Activated T-cell treated with anti-CD3 and anti-CD28 coated beads, Interleukin-2, amount 50 U/mL, for 4 hours (primary cell): Measurements from ENCODE around the gene CD81. TPM values are rescaled to one million over a fixed set of nuclear protein-coding genes. Genes with fewer than 3 reads are reported as not detected.

Experiments
- ATAC-seq, 2 donors: fragments of 200-7000 bp; cut with Tn5 transposase; one replicate each; pipeline ENCODE4 v1.10.0; 2021
- DNase-seq: peaks from one replicate; pipeline ENCODE4 v3.0.0-alpha.2; 2020
- H3K27me3 Mint-ChIP-seq: one replicate; pipeline ENCODE4 v1.8.0; 2021; ENCODE audit warnings: low read depth, mixed read lengths
- H3K36me3 Mint-ChIP-seq: one replicate; pipeline ENCODE4 v1.8.0; 2022; ENCODE audit warnings: mixed read lengths; ENCODE audit not compliant: insufficient read depth
- H3K4me1 Mint-ChIP-seq: one replicate; pipeline ENCODE4 v1.8.0; 2021; ENCODE audit warnings: low read depth, mixed read lengths
- H3K4me3 Mint-ChIP-seq: one replicate; pipeline ENCODE4 v1.8.0; 2021; ENCODE audit warnings: mild to moderate bottlenecking, moderate library complexity, mixed read lengths
- H3K9me3 Mint-ChIP-seq: one replicate; pipeline ENCODE4 v1.8.0; 2021; ENCODE audit warnings: mixed read lengths
- total RNA-seq, 3 donors: library from RNA; stranded (reverse); gene quantifications; one replicate each; pipeline ENCODE4 v1.2.1, GENCODE V29; 2021

Gene CD81
- total RNA-seq, 3 donors from 2014 or later = 205 to 227 (median 209) TPM

GRCh38 chr11:2408671-2409070 is 31.6 kb downstream of the CD81 start:
- Mint-ChIP-seq H3K36me3 (no peaks in the 10 kb centered on the region), H3K9me3 (no peaks in the 10 kb centered on the region)
- ATAC-seq = no peak

GRCh38 chr11:2409126-2409525 is 32.0 kb downstream of the CD81 start:
- no peak for DNase-seq
- Mint-ChIP-seq H3K36me3 (no peaks in the 10 kb centered on the region), H3K4me1 (no peaks in the 10 kb centered on the region), H3K27me3 (no peaks in the 10 kb centered on the region), H3K9me3 (no peaks in the 10 kb centered on the region), H3K4me3 (no peak overlapping the region)
- ATAC-seq = no peak

More at GRCh38 chr11:2408671-2409070, 31.6 kb downstream of the CD81 start:
- no peaks in the 10 kb centered on the region for H3K27me3 Mint-ChIP-seq
- H3K4me3 Mint-ChIP-seq = no peak overlapping the region
- DNase-seq = no peak
- no peaks in the 10 kb centered on the region for H3K4me1 Mint-ChIP-seq

DNA sequence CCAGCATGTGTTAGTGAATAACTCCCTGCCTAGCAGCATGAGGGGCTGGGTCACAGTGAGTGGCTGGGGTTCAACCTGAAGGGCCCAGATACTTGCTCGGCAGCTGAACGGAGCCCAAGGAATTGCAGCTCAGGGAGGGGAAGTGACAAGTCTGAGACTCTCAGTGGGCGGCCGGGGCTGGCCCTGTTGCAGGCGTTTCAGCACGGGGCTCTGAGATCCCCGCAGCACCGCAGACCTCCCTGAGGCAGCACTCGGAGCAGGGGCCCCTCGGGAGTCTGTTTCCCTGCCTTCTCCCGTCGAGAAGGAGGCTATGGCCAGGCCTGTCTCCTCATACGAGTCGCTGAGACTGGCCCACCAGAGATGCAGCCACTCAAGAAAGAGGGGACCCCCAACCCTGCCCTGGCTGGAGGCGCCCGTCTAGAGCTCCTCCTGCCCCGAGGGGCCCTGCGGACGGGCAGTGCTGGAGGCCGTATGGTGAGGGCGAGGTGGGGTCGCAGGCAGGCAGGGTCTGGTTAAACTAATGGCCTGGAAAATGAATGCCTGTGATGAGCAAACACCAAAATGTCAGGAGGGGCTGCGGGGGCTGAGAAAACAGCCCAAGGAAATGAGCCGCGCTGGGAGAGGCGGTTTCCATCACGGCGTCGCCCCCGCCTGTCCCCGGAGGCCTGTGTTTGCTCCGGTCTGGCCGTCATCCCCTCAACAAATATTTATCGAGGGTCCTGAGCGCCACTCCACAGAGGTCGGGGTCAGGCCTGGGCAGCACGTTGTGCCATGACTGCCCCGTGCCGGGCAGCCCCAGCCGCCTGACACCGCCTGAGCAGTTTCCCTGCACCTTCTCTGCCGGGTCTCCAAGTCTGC is 32.7 kb downstream of the CD81 start:
- DNase-seq (no peak), ATAC-seq (no peak)
- Mint-ChIP-seq H3K36me3 (no peaks in the 10 kb centered on the region), H3K27me3 (no peaks in the 10 kb centered on the region), H3K4me3 (no peak overlapping the region), H3K4me1 (no peaks in the 10 kb centered on the region), H3K9me3 (no peaks in the 10 kb centered on the region)

GRCh38 chr11:2410616-2411015 is 33.5 kb downstream of the CD81 start:
- no peaks in the 10 kb centered on the region for H3K9me3 Mint-ChIP-seq
- ATAC-seq (no peak), DNase-seq (no peak)
- no peaks in the 10 kb centered on the region for H3K4me1 Mint-ChIP-seq
- no peak overlapping the region for H3K4me3 Mint-ChIP-seq
- H3K36me3 Mint-ChIP-seq = no peaks in the 10 kb centered on the region
- H3K27me3 Mint-ChIP-seq = no peaks in the 10 kb centered on the region

GRCh38 chr11:2411446-2412305 is 34.6 kb downstream of the CD81 start:
- Mint-ChIP-seq H3K4me3 (no peak overlapping the region), H3K9me3 (no peaks in the 10 kb centered on the region)
- ATAC-seq = no peak

GRCh38 chr11:2412323-2412722 is 35.2 kb downstream of the CD81 start:
- Mint-ChIP-seq H3K4me3 (no peak overlapping the region), H3K27me3 (no peaks in the 10 kb centered on the region), H3K36me3 (no peaks in the 10 kb centered on the region), H3K4me1 (no peaks in the 10 kb centered on the region), H3K9me3 (no peaks in the 10 kb centered on the region)
- ATAC-seq (no peak), DNase-seq (no peak)

More at GRCh38 chr11:2411446-2412305, 34.6 kb downstream of the CD81 start:
- Mint-ChIP-seq H3K27me3 (no peaks in the 10 kb centered on the region), H3K36me3 (no peaks in the 10 kb centered on the region), H3K4me1 (no peaks in the 10 kb centered on the region)
- no peak for DNase-seq

DNA sequence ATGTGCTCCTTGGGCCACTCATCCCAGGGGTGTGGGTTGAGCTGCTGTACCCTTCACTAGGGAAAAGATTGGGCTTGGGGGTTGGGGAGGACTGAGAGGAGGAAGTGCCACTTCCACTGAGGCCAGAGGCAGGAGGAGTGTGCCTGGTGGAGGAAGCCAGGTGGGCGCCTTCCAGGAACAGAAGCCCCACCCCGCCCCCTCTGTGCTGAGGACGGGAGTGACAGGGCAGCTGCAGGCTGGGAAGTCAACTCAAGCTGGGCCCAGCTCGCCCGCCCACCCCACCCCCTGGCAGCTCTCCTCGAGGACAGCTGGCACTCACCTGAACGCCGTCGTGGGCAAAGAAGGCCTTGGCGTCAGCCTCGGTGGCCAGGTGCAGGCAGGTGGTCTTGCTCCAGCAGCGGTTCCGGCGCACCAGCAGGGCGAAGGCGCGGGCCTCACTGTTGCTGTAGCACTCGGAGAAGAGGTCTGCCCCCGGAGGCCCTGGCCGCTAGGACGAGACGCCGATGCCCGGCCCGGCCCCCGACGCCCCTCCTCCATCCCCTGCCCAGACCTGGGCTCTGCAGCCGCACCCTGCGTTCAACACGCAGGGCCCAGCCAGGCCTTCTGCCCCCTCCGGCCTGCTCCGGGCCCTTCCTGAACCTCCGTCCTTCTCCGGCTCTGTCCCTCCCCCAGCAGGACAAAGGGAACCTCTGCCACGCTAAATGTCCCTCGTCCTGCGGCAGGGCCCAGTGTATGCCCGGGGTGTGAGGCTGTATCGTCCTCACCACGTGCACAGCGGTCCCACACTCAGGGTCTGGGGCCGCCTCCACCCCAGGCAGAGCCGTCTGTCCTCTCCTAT is 36.9 kb downstream of the CD81 start:
- Mint-ChIP-seq H3K9me3 (no peaks in the 10 kb centered on the region), H3K4me1 (no peaks in the 10 kb centered on the region)
- ATAC-seq = no peak

DNA sequence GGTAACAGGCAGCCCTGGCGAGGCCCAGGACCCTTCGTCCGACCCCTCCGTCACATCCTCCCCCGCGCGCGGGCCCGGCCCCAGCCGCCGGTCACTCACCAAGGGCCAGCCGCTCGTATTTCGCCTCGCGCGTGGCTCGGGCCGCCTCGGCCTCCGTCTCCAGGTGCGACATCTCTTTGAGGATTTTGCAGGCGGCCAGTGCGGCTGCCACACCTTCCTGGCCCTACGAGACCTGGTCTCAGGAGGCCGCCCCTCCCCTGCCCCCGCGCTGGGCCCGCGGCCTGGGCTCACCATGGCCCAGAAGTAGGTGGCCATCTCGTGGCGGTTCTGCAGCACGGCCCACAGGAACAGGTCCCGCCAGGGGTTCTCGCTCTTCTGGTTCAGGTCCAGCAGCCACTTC is 37.5 kb downstream of the CD81 start:
- Mint-ChIP-seq H3K4me3 (no peak overlapping the region), H3K36me3 (no peaks in the 10 kb centered on the region), H3K4me1 (peaks cover under 1% of the 10 kb centered on the region), H3K27me3 (no peaks in the 10 kb centered on the region), H3K9me3 (no peaks in the 10 kb centered on the region)
- no peak for DNase-seq
- no peak for ATAC-seq

More for the DNA sequence above, 36.9 kb downstream of the CD81 start:
- Mint-ChIP-seq H3K36me3 (no peaks in the 10 kb centered on the region), H3K4me3 (no peak overlapping the region), H3K27me3 (no peaks in the 10 kb centered on the region)
- DNase-seq = no peak

DNA sequence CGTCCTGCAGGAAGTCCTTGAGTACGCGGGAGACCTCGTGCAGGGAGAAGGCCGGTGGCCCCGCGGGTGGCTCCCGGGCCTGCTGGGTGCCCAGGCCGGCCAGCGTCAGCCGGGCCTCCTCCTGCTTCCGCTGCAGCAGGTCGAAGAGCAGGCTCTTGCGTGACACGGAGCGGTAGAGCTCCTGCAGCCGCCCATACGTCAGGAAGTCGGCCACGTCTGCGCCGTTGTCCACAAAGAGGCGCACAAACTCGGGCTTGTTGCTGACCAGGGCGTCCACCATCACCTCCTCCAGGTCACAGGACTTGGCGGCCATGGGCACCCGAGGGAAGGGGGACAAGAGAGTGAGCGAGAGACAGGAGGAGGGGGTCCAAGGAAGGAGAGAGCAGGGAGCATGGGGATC is 38.1 kb downstream of the CD81 start:
- no peak for ATAC-seq
- Mint-ChIP-seq H3K4me1 (peaks cover 2% of the 10 kb centered on the region), H3K27me3 (no peaks in the 10 kb centered on the region), H3K4me3 (no peak overlapping the region), H3K36me3 (no peaks in the 10 kb centered on the region), H3K9me3 (no peaks in the 10 kb centered on the region)
- DNase-seq = no peak

- ATAC-seq (no peak), DNase-seq (no peak)
- peaks cover 2% of the 10 kb centered on the region for H3K4me1 Mint-ChIP-seq
- no peaks in the 10 kb centered on the region for H3K36me3 Mint-ChIP-seq
- H3K27me3 Mint-ChIP-seq = no peaks in the 10 kb centered on the region
- H3K9me3 Mint-ChIP-seq = no peaks in the 10 kb centered on the region
- H3K4me3 Mint-ChIP-seq = no peak overlapping the region
Measured at GRCh38 chr11:2415601-2416380, 38.7 kb downstream of the CD81 start.

DNA sequence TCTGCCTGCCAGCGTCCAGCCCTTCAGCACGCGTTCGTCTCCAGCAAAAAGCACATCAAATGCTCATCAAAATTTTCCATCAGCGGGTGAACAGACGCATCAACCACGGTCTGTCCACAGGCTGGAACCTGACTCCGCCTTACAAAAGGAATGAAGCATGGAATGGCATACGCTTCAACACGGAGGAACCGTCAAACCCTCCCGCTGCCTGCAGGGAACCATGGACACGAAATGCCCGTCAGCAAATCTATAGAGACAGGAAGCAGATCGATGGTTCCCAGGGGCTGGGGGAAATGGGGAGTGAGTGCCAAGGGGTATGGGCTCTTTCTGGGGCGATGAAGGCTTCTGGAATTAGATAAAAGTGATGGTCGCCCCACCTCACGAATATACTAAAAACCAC is 39.7 kb downstream of the CD81 start:
- DNase-seq = no peak
- Mint-ChIP-seq H3K4me1 (peaks cover 2% of the 10 kb centered on the region), H3K27me3 (no peaks in the 10 kb centered on the region), H3K4me3 (no peak overlapping the region), H3K9me3 (no peaks in the 10 kb centered on the region), H3K36me3 (no peaks in the 10 kb centered on the region)
- no peak for ATAC-seq

- Mint-ChIP-seq H3K9me3 (no peaks in the 10 kb centered on the region), H3K4me3 (no peak overlapping the region), H3K27me3 (no peaks in the 10 kb centered on the region), H3K36me3 (no peaks in the 10 kb centered on the region), H3K4me1 (peaks cover 2% of the 10 kb centered on the region)
- ATAC-seq = no peak
- DNase-seq = no peak
Measured at GRCh38 chr11:2417856-2418692, 41.0 kb downstream of the CD81 start.
